Activated T-helper 1 cell treated with anti-CD3 and anti-CD28 coated beads, Interleukin-2, amount 50 U/mL, for 16 hours (primary cell): ENCODE measurements around the gene ZNF226.
"Not testable (repeated sequence)": the region's sequence is repeated elsewhere in the genome, so short reads cannot be mapped to it uniquely, and the experiment has no call there.

ENCODE experiments used
- DNase-seq, 2 donors: peaks; one replicate each; pipeline ENCODE4 v3.0.0-alpha.2; 2020; ENCODE audit warnings: low read depth in 1 of 2, low spot score in 1 of 2

The ZNF226 gene

GRCh38 chr19:44164673-44165512, at the start of gene ZNF226:
ZNF226 (plus strand) TSS chr19:44165100; CDS start chr19:44170081, 4,981 bp downstream.
- peak; percentile 56 to 67 for DNase-seq

GRCh38 chr19:44121162-44121561, 43.7 kb upstream of the ZNF226 start:
- not testable (repeated sequence) for DNase-seq

- no peak for DNase-seq
These were observed 32.9 kb upstream of the ZNF226 start for GRCh38 chr19:44131955-44132354.

GRCh38 chr19:44141191-44142058, 23.5 kb upstream of the ZNF226 start, which contains the start of gene ZNF234:
ZNF234 (plus strand) TSS chr19:44141554; CDS start chr19:44144633, 3,079 bp downstream.
- DNase-seq, result peak; percentile 36 to 43

- DNase-seq, result no peak
These were observed 22.9 kb upstream of the ZNF226 start for GRCh38 chr19:44142059-44142433.

GRCh38 chr19:44149776-44150175, 15.1 kb upstream of the ZNF226 start:
- no peak for DNase-seq

GRCh38 chr19:44151491-44151890, 13.4 kb upstream of the ZNF226 start:
- no peak for DNase-seq

- no peak for DNase-seq
These were observed 8.4 kb upstream of the ZNF226 start for GRCh38 chr19:44156475-44156874.

GRCh38 chr19:44163789-44164188, 1.1 kb upstream of the ZNF226 start:
- DNase-seq, result no peak

GRCh38 chr19:44164327-44164672, 600 bp upstream of the ZNF226 start:
- no peak for DNase-seq

GRCh38 chr19:44170660-44171059, 5.8 kb downstream of the ZNF226 start:
- DNase-seq, result not testable (repeated sequence)

- DNase-seq, result no peak
These were observed 11.7 kb downstream of the ZNF226 start for GRCh38 chr19:44176590-44176989.

- DNase-seq, result no peak
These were observed 16.1 kb downstream of the ZNF226 start for GRCh38 chr19:44180968-44181367.

- DNase-seq, result no peak
These were observed 17.2 kb downstream of the ZNF226 start for GRCh38 chr19:44182145-44182544.

- no peak for DNase-seq
These were observed 25.1 kb downstream of the ZNF226 start for GRCh38 chr19:44190020-44190419.

GRCh38 chr19:44192127-44192526, 27.2 kb downstream of the ZNF226 start:
- DNase-seq, result no peak

- no peak for DNase-seq
These were observed 31.9 kb downstream of the ZNF226 start for GRCh38 chr19:44196772-44197171.

GRCh38 chr19:44202470-44202869, 37.6 kb downstream of the ZNF226 start:
- no peak for DNase-seq

GRCh38 chr19:44202974-44203373, 38.1 kb downstream of the ZNF226 start:
- DNase-seq, result no peak

GRCh38 chr19:44203877-44204276, 39.0 kb downstream of the ZNF226 start:
- not testable (repeated sequence) for DNase-seq

- DNase-seq, result no peak
These were observed 39.9 kb downstream of the ZNF226 start for GRCh38 chr19:44204772-44205171.
